Right lobe of liver (tissue), 6 donors: Measurements from ENCODE around the gene DHX30. TPM values are rescaled to one million over a fixed set of nuclear protein-coding genes. Genes with fewer than 3 reads are reported as not detected.
A peak's percentile ranks its signal among the peaks of the same experiment; 100 is the strongest.

Experiments
- ATAC-seq, 4 donors: fragments of 200-7000 bp; cut with Tn5 transposase; one replicate each; pipeline ENCODE4 v1.9.1; 2020; ENCODE audit warnings: mild to moderate bottlenecking in 4 of 4, moderate library complexity in 4 of 4
- DNase-seq, 3 donors: peaks; one replicate each; pipeline ENCODE4 v3.0.0-alpha.2; 2020
- H3K27ac ChIP-seq, 3 donors: fragments of 200-600 bp; one replicate each; pipeline ENCODE4 v1.8.0; 2022
- H3K27me3 ChIP-seq, 2 donors: fragments of 200-600 bp; one replicate each; pipeline ENCODE4 v1.8.0; 2022
- H3K36me3 ChIP-seq, 4 donors: fragments of 200-600 bp; sonication (generic) in 1 of 4; one replicate each; pipeline versions ENCODE4 v1.5.1 to v1.8.0; 2017 to 2022; ENCODE audit warnings: control low read depth in 1 of 4
- H3K4me1 ChIP-seq, 4 donors: fragments of 200-600 bp; sonication (generic) in 1 of 4; one replicate each; pipeline versions ENCODE4 v1.5.1 to v1.8.0; 2017 to 2022; ENCODE audit warnings: control low read depth in 1 of 4
- H3K4me3 ChIP-seq, 3 donors: fragments of 200-600 bp; one replicate each; pipeline ENCODE4 v1.8.0; 2022
- H3K9me3 ChIP-seq, 4 donors: fragments of 200-600 bp; sonication (generic) in 1 of 4; one replicate each; pipeline versions ENCODE4 v1.5.1 to v1.8.0; 2017 to 2022; ENCODE audit warnings: control low read depth in 1 of 4
- POLR2A ChIP-seq: fragments of 450-650 bp; IDR thresholded peaks from one replicate; pipeline ENCODE4 v1.6.1; 2017; ENCODE audit warnings: antibody characterized with exemption, mild to moderate bottlenecking
- WGBS: methylation state at CpG from one replicate; pipeline ENCODE4 v1.1.6; 2018; ENCODE audit warnings: low coverage, low lambda C conversion rate; ENCODE audit not compliant: insufficient coverage; ENCODE audit errors: missing lambda C conversion rate; 5-methylcytosine and 5-hydroxymethylcytosine counted together
- intact Hi-C, 2 donors: fragments of 100-400 bp; cut with DNase I; formaldehyde crosslinking; loops; one replicate each; pipeline versions ENCODE4 v1.11.2 to v1.14.1; 2022
- total RNA-seq, 6 experiments: library from RNA; depleted of rRNA in 2 of 6; stranded (reverse); fragments of >200 nt in 2 of 6; fragmentation: NEBNext Ultra II Directional in 3 of 6; extraction: Animal tissue kit (Norgen Biotek cat#: 25700) in 3 of 6; gene quantifications; one replicate each; pipeline versions ENCODE4 v1.1.0 to v1.2.4, GENCODE V29; 2016 to 2023
- TF ChIP-seq, protein P1 (sequence below), 4 donors: fragments of 200-600 bp in 3 of 4; fragments of 450-650 bp in 1 of 4; IDR thresholded peaks; one replicate each; pipeline versions ENCODE4 v1.5.1 to v1.8.0; 2016 to 2022; ENCODE audit warnings: antibody characterized with exemption in 4 of 4, mild to moderate bottlenecking in 2 of 4
- donor health status: DM: no; HTN: yes; CAD: no.
- donor health status: DM: no; HTN: no; CAD: no.
- donor health status: DM: no; HTN: no; CAD: no.
- donor health status: DM: no; HTN: yes; CAD: no.
- donor health status: DM: no; HTN: yes; CAD: no.

DHX30 gene
- total RNA-seq, 6 experiments from 2014 or later: 20.1 to 40.9 (median 28.7) TPM

DNA sequence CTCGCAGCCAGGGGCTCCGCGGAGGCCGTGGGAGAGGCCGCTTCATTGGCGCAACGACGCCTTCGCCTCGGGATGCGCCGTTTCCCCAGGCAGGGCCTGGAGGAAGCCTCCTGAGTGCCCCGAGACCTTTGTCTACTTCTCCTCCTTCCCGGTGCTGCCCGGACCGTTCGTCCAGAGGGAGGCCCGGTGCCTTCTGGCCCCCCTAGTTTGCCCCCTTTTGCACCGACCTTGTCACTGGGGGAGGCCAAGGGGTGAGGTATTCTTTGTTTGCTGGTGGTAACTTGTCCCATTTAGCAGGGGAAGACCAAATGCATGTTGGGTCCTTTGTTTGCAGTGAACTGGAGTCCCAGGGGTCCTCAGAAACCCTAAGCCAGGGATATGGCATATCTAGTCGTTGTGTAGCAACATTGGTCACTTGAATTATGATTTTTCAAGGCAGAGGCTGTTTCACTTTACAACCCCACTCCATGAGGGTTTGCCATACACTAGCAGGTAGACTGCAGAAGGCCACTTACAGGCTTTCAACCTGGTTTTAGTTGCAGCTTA, 615 bp downstream of the DHX30 start:
- WGBS: 0% methylated on average over 4 of the region's 20 CpGs
- ATAC-seq (no peak), DNase-seq (no peak)
- peak overlapping the region; percentile 77 to 94 (median 86) for H3K27ac ChIP-seq
- intact Hi-C loops: no loop called here
- no peaks in the 10 kb centered on the region for H3K27me3 ChIP-seq
- no peaks in the 10 kb centered on the region for H3K9me3 ChIP-seq
- TF ChIP-seq, protein P1, sequence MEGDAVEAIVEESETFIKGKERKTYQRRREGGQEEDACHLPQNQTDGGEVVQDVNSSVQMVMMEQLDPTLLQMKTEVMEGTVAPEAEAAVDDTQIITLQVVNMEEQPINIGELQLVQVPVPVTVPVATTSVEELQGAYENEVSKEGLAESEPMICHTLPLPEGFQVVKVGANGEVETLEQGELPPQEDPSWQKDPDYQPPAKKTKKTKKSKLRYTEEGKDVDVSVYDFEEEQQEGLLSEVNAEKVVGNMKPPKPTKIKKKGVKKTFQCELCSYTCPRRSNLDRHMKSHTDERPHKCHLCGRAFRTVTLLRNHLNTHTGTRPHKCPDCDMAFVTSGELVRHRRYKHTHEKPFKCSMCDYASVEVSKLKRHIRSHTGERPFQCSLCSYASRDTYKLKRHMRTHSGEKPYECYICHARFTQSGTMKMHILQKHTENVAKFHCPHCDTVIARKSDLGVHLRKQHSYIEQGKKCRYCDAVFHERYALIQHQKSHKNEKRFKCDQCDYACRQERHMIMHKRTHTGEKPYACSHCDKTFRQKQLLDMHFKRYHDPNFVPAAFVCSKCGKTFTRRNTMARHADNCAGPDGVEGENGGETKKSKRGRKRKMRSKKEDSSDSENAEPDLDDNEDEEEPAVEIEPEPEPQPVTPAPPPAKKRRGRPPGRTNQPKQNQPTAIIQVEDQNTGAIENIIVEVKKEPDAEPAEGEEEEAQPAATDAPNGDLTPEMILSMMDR (IDR thresholded peaks at IDR 0.05): no peak
- TF ChIP-seq POLR2A: no peak
- H3K36me3 ChIP-seq: peaks cover 0 to 10% (median 0%) of the 10 kb centered on the region in 4 donors
- H3K4me1 ChIP-seq: peaks cover 0 to 8% (median 4%) of the 10 kb centered on the region in 4 donors
- peak overlapping the region; percentile 87 to 92 (median 88) for H3K4me3 ChIP-seq

DNA sequence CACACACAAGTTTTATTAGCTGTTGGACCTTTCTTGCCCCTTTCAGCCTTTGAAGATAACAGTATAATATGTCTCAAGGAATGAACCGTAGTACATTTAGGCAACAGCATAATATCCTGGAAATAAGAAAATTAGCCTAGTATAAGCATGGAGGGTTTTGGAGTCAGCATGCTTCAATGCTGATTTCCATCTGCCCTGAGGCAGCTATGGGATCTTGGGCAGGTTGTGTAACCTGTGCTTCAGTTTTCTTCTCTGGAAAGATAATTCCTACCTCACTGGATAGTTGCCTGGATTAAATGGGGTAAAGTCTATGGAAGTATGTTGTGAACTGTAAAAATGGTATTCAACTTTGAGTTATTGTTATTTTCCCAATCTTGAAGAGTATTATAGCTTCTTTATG, 1.6 kb downstream of the DHX30 start:
- intact Hi-C loops: no loop called here
- no peak overlapping the region for H3K27ac ChIP-seq
- DNase-seq: no peak
- H3K36me3 ChIP-seq: peaks cover 0 to 15% (median 0%) of the 10 kb centered on the region in 4 donors
- ATAC-seq: no peak
- WGBS: 83% methylated on average over 1 of the region's 1 CpG
- no peaks in the 10 kb centered on the region for H3K9me3 ChIP-seq
- TF ChIP-seq, protein P1 (IDR thresholded peaks at IDR 0.05): no peak
- TF ChIP-seq POLR2A: no peak
- no peaks in the 10 kb centered on the region for H3K27me3 ChIP-seq
- H3K4me1 ChIP-seq: peaks cover 0 to 8% (median 4%) of the 10 kb centered on the region in 4 donors
- H3K4me3 ChIP-seq: no peak overlapping the region

DNA sequence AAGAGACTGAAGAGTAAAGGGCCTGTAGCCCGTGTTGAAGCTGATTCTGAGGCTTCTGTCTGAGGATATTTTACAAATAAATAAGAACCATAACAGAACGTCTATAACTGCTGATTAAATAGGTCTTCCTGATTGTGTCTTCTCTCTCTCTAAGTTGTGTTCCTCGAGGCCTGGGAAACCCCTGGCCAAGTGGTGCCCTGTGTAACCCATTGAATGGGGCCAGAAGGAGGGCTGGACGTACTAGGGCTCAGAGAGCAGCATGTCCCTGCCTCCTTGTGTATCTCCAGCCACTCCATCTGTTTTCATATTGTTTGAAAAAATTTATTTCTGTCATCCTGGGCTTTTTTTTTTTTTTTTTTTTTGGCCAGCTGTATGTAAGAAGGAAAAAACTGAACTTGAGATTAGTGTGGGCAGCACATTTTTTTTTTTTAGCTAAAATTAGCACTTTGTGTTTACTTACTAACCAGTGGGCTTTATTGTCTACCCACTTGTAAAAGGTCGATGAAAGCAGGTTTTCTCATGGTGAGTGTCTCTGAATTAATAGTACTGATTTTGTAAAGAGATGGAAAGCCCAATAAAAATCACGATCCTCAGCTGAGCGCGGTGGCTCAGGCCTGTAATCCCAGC, 10.7 kb downstream of the DHX30 start:
- WGBS: 68% methylated on average over 7 of the region's 8 CpGs
- no peaks in the 10 kb centered on the region for H3K27me3 ChIP-seq
- H3K4me3 ChIP-seq: no peak overlapping the region
- no peak for DNase-seq
- no peak for ATAC-seq
- intact Hi-C loops: no loop called here
- no peaks in the 10 kb centered on the region for H3K9me3 ChIP-seq
- H3K36me3 ChIP-seq: peaks cover 0 to 41% (median 4%) of the 10 kb centered on the region in 4 donors
- H3K4me1 ChIP-seq: no peaks in the 10 kb centered on the region
- no peak overlapping the region for H3K27ac ChIP-seq
- TF ChIP-seq POLR2A: no peak
- TF ChIP-seq, protein P1 (IDR thresholded peaks at IDR 0.05): no peak

DNA sequence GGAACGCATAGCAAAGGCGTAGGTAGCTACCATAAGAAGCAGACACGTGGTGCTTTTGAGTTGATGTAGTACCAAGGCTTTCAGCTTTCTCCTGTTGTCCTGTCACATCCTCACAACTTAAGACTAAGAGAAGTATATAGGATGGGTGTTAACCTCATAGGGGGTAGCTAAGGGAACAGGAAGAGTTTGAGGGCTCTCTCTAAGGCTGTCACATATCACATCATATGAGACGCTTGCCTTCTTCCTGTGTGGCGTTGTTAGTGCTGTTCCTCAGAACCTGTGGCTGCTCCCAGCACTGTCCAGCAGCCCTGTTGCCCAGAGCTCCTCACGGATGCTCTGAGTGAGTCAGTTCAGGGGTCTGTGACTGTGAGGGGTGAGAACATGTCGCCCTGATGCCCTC, 14.7 kb downstream of the DHX30 start:
- Histone ChIP-seq H3K9me3 (no peaks in the 10 kb centered on the region), H3K27me3 (no peaks in the 10 kb centered on the region), H3K4me3 (no peak overlapping the region), H3K4me1 (no peaks in the 10 kb centered on the region), H3K36me3 (peaks cover 0 to 17% (median 0%) of the 10 kb centered on the region in 4 donors), H3K27ac (no peak overlapping the region)
- WGBS: 100% methylated on average over 4 of the region's 7 CpGs
- no peak for DNase-seq
- TF ChIP-seq, protein P1 (IDR thresholded peaks at IDR 0.05): no peak
- TF ChIP-seq POLR2A: no peak
- ATAC-seq: no peak
- intact Hi-C loops: no loop called here
